Panc1 (cell line): ENCODE measurements around the gene PHTF1. TPM values are rescaled to one million over a fixed set of nuclear protein-coding genes. Genes with fewer than 3 reads are reported as not detected.

Experiments used
- ATAC-seq: fragments of 200-7000 bp; cut with Tn5 transposase; 2 replicates; pipeline ENCODE4 v1.9.1; 2020; ENCODE audit warnings: mild to moderate bottlenecking, moderate library complexity
- BruUV-seq: library from RNA; stranded (reverse); fragments of 400-500 nt; replicated peaks from 2 replicates; lab custom pipeline; 2021; lab: Mats Ljungman, UMichigan
- CTCF ChIA-PET: fragments of 300-600 bp; sonication (Branson Sonifier 250); formaldehyde crosslinking; loops from one replicate; lab custom pipeline; 2022; ENCODE audit warnings: antibody characterized with exemption; lab: Charles Lee
- POLR2A ChIA-PET: fragments of 300-600 bp; sonication (Branson Sonifier 250); formaldehyde crosslinking; loops from one replicate; lab custom pipeline; 2022; ENCODE audit warnings: antibody characterized with exemption; lab: Charles Lee
- DNase-seq: peaks from one replicate; pipeline ENCODE4 v3.0.0-alpha.2; 2010; ENCODE audit warnings: low read depth, low spot score
- H3K27ac ChIP-seq: 2 replicates; pipeline ENCODE4 v1.5.1; 2011; ENCODE audit warnings: mild to moderate bottlenecking, low read length, inconsistent platforms
- H3K27me3 ChIP-seq: fragments of 200-500 bp; sonication (Bioruptor generic); 2 replicates; pipeline ENCODE4 v1.6.0; 2014; ENCODE audit warnings: low read length, inconsistent platforms; ENCODE audit not compliant: control insufficient read depth, insufficient read depth
- H3K36me3 ChIP-seq: fragments of 200-500 bp; sonication (Bioruptor generic); 2 replicates; pipeline ENCODE4 v1.5.1; 2014; ENCODE audit warnings: inconsistent platforms, mild to moderate bottlenecking, low read length, moderate library complexity; ENCODE audit not compliant: control insufficient read depth, insufficient read depth
- H3K4me1 ChIP-seq: 2 replicates; pipeline ENCODE4 v1.5.1; 2011; ENCODE audit warnings: inconsistent platforms, mild to moderate bottlenecking, low read length, moderate library complexity; ENCODE audit not compliant: control insufficient read depth, insufficient read depth
- H3K4me3 ChIP-seq, 2 experiments: 2 replicates each; pipeline ENCODE4 v1.5.1; 2011 to 2012; ENCODE audit warnings: low read depth in 2 of 2, low read length in 2 of 2, mild to moderate bottlenecking in 2 of 2, inconsistent platforms in 1 of 2, moderate library complexity in 1 of 2
- H3K9me3 ChIP-seq: fragments of 200-500 bp; sonication (Bioruptor generic); 2 replicates; pipeline ENCODE4 v1.5.1; 2014; ENCODE audit warnings: low read depth, mild to moderate bottlenecking, inconsistent platforms, low read length, moderate library complexity; ENCODE audit not compliant: control insufficient read depth, insufficient read depth
- CTCF ChIP-seq: fragments of 450-650 bp; IDR thresholded peaks from 2 replicates; pipeline ENCODE4 v1.5.1; 2017; ENCODE audit warnings: mild to moderate bottlenecking
- POLR2AphosphoS5 ChIP-seq: IDR thresholded peaks from 2 replicates; pipeline ENCODE4 v1.6.1; 2012; ENCODE audit warnings: mild to moderate bottlenecking, low read depth, low read length, moderate library complexity
- REST ChIP-seq, 2 experiments: IDR thresholded peaks; 2 replicates each; pipeline ENCODE4 v1.6.1; 2011 to 2012; ENCODE audit warnings: low read depth in 2 of 2, control low read depth in 1 of 2, low read length in 1 of 2, mild to moderate bottlenecking in 1 of 2, moderate library complexity in 1 of 2; ENCODE audit not compliant: insufficient read depth in 1 of 2
- SIN3A ChIP-seq: IDR thresholded peaks from 2 replicates; pipeline ENCODE4 v1.6.1; 2012; ENCODE audit warnings: low read depth, mild to moderate bottlenecking, low read length, moderate library complexity, borderline replicate concordance; ENCODE audit not compliant: insufficient read depth
- TCF7L2 ChIP-seq: IDR thresholded peaks from 2 replicates; pipeline ENCODE4 v1.6.1; 2011; ENCODE audit warnings: mild to moderate bottlenecking, low read depth, low read length, inconsistent platforms
- in situ Hi-C: cut with HindIII; loops from 2 replicates; pipeline ENCODE4 v1.10.0; 2016; ENCODE audit warnings: low sequenced_read_pairs, low pct_unique_long_range_greater_than_20kb
- intact Hi-C: fragments of 100-400 bp; cut with micrococcal nuclease; formaldehyde crosslinking; loops from one replicate; pipeline ENCODE4 v1.10.0; 2022; ENCODE audit not compliant: unreplicated experiment
- total RNA-seq: library from RNA; stranded (reverse); gene quantifications from one replicate; pipeline ENCODE4 v1.2.1, GENCODE V29; 2021; ENCODE audit not compliant: unreplicated experiment

Gene PHTF1
- total RNA-seq, 1 experiment from 2014 or later = 32.0 TPM

- Histone ChIP-seq H3K36me3 (peaks cover 12% of the 10 kb centered on the region; the same call in 1 of the 2 replicates), H3K27me3 (no peaks in the 10 kb centered on the region), H3K4me3 (no peak overlapping the region), H3K9me3 (no peaks in the 10 kb centered on the region), H3K4me1 (no peaks in the 10 kb centered on the region), H3K27ac (no peak overlapping the region)
- no peak for TF ChIP-seq REST (IDR thresholded peaks at IDR 0.05; ENCODE audit: insufficient read depth in 1 of 2, low read depth in 2 of 2, low read length in 1 of 2)
- TF ChIP-seq TCF7L2 = no peak
- TF ChIP-seq POLR2AphosphoS5 = no peak
- no peak for TF ChIP-seq SIN3A
- no peak for TF ChIP-seq CTCF
- ATAC-seq (no peak), DNase-seq (no peak)
- no TSS peak for BruUV-seq
- in situ Hi-C loops (no loop called here), intact Hi-C loops (no loop called here)
- ChIA-PET CTCF (no interaction called here), POLR2A (no interaction called here)
Observed at GRCh38 chr1:113765306-113766230, 6.3 kb upstream of the PHTF1 start.

- TF ChIP-seq TCF7L2 (no peak), REST (IDR thresholded peaks at IDR 0.05; ENCODE audit: insufficient read depth in 1 of 2, low read depth in 2 of 2, low read length in 1 of 2) (no peak), POLR2AphosphoS5 (no peak), CTCF (no peak), SIN3A (no peak)
- Histone ChIP-seq H3K27me3 (no peaks in the 10 kb centered on the region), H3K4me3 (no peak overlapping the region), H3K27ac (no peak overlapping the region), H3K36me3 (peaks cover 12% of the 10 kb centered on the region; the same call in 1 of the 2 replicates), H3K4me1 (peaks cover 3% of the 10 kb centered on the region), H3K9me3 (no peaks in the 10 kb centered on the region)
- ChIA-PET CTCF (interaction anchor here (0.7 kb wide), 1 partner anchor 325 kb away, joined by 3 read pairs; no protein-coding TSS in a partner anchor), POLR2A (interaction anchor here (0.7 kb wide), 1 partner anchor 152 kb away, joined by 3 read pairs; no protein-coding TSS in a partner anchor)
- intact Hi-C loops (no loop called here), in situ Hi-C loops (no loop called here)
- ATAC-seq (no peak), DNase-seq (no peak)
- no TSS peak for BruUV-seq
Observed at GRCh38 chr1:113763661-113764060, 4.4 kb upstream of the PHTF1 start.
